GM18907 (cell line): ENCODE data around the gene HIRA.
"Not testable (repeated sequence)": the region's sequence is repeated elsewhere in the genome, so short reads cannot be mapped to it uniquely, and the experiment has no call there.

ENCODE experiments used
- ATAC-seq: cut with Tn5 transposase; IDR thresholded peaks from one replicate; pipeline ENCODE4 v1.9.1; 2021; ENCODE audit warnings: mild to moderate bottlenecking, moderate library complexity; ENCODE audit not compliant: unreplicated experiment

The HIRA gene

DNA sequence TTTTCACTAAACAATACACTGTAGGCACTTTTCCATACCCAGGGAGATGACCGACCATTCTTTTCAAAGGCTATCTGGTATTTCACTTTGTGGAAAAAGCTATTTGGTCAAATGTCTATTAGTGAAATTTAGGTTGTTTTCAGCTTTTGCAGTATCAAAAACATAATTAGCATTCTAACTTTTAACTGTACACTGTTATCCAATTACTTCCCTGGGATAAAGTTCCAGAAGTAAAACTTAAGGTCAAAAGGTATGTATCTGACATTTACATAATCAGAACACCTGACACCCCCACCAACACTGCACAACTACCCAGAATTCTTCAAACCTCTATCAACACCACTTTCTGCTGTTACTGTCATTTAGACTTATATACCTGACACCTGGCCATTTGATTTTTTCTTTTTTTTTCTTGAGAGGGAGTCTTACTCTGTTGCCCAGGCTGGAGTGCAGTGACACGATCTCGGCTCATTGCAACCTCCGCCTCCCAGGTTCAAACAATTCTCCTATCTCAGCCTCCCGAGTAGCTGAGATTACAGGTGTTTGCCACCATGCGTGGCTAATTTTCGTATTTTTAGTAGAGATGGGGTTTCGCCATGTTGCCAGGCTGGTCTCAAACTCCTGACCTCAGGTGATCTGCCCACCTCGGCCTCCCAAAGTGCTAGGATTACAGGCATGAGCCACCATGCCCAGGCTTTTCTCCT lies 13.9 kb upstream of the HIRA start:
- ATAC-seq: not testable (repeated sequence)

DNA sequence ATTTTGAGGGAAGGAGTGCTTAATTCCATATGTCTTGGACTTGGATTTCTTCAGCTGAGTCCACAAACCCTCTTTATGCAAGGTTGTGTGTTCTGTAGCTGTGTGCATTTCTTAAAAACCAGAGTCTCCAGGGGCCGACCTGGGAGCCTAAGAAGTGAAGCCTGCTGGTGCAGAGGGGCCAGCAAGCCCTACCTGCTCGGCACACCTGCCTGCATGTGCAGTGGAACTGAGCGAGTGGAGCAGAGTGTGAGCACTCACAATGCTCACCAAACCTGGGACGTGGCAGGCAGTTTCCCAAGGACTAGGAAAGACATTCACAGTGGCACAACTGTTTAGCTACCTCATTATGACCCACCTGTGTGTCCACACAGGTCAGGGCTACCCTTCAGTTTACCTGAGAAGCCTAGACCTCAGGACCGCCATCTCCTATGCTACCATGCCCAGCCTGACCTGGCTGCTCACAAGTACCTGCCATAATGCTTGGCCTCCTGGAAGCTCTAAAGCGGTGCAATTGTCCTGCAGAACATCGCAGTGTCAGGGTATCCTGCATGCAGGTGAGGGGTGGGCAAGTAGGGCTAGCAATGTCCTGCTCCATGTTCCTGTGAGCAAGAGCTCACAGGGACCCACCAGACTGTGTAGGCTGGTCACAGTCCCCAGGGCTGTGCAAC lies 12.1 kb upstream of the HIRA start:
- no peak for ATAC-seq

DNA sequence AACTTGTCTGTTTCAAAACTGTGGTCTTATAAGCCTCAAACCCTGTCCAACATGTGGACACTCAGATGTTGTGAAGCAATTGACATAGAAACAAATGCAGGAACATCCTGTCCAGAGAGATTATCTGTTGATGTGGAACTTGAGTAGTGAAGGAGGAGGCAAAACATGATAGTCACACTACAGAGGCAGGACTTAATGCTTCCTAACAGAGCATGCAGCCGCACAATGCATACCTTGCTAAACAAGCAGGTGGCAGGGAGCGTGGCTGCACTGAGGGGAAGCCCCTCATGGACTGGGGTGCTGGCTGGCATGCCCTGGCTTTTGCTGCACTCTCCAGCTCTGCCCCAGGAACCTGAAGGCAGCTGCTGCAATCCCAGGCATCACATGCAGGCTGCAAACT lies 10.6 kb upstream of the HIRA start:
- ATAC-seq: no peak

DNA sequence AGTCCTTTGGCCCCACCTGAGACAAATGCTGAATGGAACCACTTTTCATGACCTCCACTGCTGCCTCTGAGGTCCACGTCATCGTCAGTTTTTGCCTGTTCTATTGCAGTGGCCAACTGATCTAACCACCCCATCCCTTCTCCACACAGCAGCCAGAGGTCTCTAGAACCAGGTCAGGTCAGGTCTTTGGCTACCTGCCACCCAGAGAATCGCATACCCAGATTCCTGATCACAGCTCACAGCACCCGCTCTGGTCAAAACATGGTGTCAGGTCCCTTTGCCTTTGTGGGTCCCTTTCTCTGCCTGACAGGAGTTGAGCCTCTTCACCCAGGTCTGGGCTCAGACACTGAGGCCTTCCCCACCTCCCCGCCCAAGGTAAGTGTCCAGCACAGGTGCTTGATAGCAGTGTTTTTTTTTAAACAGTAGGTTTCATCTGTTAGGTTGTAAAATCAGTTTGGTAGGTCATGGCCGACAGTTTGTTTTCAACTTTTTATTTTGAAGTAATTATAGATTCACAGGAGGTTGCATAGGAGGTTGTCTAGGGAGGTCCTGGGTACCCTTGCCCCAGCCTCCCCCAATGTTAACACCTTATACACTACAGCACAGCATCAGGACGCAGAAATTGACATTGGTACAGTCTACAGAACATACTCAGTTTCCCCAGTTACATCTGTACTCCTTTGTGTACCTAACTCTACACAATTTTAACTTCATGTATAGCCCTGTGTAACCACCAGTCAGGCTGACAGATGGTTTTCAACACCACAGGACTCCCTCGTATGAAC lies 9.1 kb upstream of the HIRA start:
- no peak for ATAC-seq

GRCh38 chr22:19438298-19438697 lies 6.8 kb upstream of the HIRA start:
- ATAC-seq: no peak

GRCh38 chr22:19436444-19437161 lies 5.1 kb upstream of the HIRA start:
- ATAC-seq: not testable (repeated sequence)

GRCh38 chr22:19434829-19435580 lies 3.5 kb upstream of the HIRA start:
- ATAC-seq: no peak

DNA sequence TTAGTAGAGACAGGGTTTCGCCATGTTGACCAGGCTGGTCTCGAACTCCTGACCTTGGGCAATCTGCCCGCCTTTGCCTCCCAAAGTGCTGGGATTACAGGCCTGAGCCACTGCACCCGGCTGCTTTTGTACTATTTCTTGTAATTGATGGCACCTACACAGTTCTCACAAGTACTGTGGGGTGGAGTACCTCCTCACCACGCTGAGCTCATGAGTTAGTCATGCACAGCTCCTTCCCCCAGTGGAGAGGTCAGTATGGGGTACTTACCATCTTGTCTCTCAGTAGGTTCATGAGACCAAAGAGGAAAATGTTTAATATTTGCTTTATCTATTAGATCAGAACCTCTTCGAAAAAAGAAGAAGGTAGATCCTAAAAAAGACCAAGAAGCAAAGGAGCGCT lies 2.9 kb upstream of the HIRA start:
- no peak for ATAC-seq

DNA sequence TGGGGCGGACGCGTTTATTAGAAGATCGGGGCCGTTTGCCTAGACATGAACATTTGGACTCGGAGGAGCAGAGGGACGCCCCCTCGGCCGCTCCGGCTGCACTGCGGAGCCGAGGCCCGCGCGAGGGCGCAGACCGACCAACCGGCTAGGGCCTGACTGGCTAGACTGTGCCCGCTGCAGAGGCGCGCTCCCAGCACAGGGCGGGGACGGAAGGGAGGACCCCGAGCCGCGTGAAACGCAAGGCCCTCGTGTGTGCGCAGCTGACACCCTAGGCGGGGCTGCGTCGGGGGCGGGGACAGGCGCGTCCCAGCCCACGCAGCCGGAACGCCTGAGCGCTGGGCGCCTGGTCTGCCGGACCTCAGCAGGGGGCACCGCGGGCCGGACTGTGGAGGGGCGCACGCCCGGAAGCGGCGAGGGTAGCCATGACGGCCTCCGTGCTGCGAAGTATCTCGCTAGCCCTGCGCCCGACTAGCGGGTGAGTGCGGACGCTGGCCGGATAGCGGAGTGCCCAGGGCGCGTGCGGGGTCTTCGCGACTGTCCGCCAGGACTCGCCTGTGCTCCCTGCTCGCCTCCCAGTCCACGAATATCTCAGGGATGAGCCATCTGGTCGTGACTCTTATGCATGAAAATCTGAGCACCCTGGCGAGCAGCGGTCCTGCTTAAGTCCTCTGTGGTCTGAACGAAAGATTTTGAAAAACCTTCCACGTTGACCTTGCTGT lies 759 bp upstream of the HIRA start, which contains the start of gene MRPL40:
Gene MRPL40 (plus strand): TSS at position 413 of the 719 bp plus-strand sequence. CDS start 10 bp downstream, at position 423.
- peak; percentile 74 for ATAC-seq

DNA sequence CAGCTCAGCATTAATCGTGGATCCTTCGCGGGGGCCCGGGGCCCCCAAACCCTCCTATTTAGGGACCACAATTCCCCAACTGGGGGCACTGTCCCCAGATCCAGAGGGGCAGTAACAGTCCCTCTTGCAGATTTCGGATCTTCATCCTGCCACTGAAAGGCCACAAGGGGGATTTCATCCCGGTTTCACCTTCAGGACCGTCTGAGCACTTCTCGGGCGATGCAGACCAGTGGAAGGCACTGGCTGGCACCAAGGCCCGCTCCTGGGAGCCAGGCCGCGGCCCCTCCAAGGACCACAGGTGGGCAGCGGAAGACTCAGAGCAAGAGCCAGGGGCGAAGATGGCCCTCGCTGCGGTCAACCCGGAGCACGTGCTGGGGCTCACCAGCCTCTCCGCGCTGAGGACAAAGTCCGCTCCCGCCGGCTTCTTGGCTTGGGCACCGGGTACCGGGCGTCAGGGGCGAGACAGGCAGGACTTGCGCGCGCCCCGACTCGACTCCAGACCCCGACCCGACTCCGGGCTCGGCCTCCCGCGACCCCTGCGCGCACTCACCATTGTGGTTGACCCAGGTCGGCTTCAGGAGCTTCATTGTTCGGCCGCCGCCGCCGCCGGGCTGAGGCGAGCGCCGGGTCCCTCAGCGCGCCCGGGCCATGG lies 517 bp downstream of the HIRA start:
- ATAC-seq: peak; percentile 11

DNA sequence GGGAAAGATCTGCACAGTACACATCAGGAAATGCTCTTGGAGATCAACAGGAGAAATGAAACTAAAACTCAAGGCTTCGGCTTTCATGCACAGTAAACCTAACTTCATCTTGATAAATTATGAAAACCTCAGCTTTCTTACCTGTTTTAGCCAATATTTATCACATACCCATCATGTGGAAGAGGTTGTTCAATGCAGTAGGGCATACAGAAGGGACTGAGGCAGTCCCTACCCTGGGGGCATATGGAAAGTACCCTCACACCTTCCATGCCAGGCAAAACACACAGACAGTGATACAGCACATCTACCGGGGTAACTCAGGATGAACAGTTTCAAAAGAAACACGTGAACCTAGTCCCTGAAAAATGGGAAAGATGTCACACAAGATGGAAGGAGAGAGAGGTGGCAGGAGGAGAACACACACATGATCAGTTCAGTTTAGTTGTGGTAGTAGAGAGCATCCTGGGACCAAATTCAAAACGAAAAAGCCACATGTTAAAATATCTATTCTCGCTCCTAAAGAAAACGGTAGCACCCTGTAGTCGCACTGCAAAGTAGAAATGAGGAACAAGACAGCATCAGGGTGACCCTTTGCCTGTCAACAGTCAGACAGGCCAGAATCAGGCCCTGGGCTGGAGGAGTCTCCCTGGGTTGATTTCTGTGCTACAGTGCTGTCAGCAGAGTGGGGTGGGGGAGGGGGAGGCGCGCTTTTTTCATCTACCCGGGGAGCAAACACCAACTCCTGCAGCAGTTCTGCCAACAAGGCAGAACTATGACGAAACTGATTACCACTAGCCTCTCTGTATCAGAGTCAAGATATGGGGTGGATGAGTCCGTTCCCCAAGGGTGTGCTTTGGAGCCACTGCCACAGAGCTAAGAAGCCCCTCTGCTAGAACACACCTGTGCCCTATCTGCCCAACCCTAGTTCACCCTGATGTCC lies 1.3 kb downstream of the HIRA start:
- ATAC-seq: no peak

- no peak for ATAC-seq
Measured at GRCh38 chr22:19424186-19424500, 7.4 kb downstream of the HIRA start.

DNA sequence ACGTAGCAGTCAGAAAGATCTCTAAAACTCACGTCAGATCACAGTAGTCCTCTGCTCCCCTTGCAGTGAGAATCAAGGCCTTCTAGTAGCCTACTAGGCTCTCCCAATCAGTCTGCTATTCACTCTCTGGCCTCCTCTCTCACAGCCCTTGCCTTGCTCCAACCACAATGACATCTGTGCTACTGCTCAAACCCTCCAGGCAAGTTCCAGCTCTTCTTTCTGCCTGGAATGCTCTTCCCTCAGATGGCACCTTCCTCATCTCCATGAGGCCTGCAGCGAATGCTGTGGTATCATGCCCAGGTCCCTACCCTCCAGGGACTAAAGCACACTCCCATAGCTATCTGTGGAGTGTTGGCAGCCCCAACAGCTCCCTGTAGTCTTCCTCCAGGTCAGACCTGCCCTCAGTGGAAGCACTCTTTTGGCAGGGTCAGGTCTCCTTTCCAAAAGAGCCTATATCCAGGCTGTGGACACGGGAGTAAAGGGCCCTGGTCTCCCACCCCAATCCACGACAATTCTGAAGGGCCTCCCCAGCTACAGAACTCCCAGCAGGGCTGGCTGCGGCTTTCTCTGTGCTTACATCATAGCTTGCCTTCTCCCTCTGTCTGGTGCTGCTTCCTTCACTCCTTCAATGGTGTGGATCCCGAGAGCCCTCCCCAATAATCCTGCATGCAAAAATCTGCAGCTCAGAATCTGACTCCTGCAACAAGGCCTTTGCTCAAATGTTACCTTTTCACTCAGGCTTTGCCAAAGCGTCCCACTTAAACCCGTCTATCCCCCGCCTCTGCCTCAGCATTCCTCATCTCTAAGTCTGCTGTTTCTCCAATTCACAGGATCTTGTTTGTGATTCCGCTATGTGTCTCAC lies 8.9 kb downstream of the HIRA start:
- ATAC-seq: no peak

GRCh38 chr22:19420321-19420720 lies 11.2 kb downstream of the HIRA start:
- ATAC-seq: no peak

- peak; percentile 63 for ATAC-seq
Measured at GRCh38 chr22:19419464-19420178, 11.9 kb downstream of the HIRA start.

- ATAC-seq: no peak
Measured at GRCh38 chr22:19419086-19419463, 12.5 kb downstream of the HIRA start.

DNA sequence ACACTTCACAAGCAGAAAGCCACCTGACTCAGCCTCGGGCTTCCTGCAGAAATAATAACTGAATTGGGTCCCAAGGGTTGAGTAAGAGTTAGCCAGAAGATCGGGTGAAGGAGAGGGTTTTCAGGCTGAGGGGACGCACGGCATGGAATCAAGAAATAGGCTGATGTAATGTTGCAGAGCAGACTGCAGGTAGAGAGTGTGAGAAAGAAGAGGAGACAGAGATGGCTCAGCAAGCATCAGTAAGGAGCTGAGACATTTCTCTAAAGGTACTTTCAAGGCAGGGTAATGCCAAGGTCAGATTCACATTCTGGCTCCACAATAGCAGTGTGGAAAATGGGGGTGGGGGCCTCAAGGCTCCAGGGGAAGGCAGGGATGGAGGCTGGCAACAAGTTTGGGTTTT lies 18.6 kb downstream of the HIRA start:
- ATAC-seq: no peak
